BE2C (cell line): Measurements from ENCODE around the gene PLA2G12A.

Source experiments
- DNase-seq: peaks from one replicate; pipeline ENCODE4 v3.0.0-alpha.2; 2020
- H3K27me3 ChIP-seq: fragments of 250-450 bp; sonication (Bioruptor Pico); 2 replicates; pipeline ENCODE4 v1.5.1; 2020; ENCODE audit warnings: mild to moderate bottlenecking
- H3K36me3 ChIP-seq: fragments of 250-450 bp; sonication (Bioruptor Pico); 2 replicates; pipeline ENCODE4 v1.5.1; 2020; ENCODE audit warnings: mild to moderate bottlenecking
- H3K4me1 ChIP-seq: fragments of 250-450 bp; sonication (Bioruptor Pico); 2 replicates; pipeline ENCODE4 v1.5.1; 2020
- H3K4me3 ChIP-seq: 2 replicates; pipeline ENCODE4 v1.5.1; 2011; ENCODE audit warnings: low read depth, low read length
- H3K9me3 ChIP-seq: fragments of 250-450 bp; sonication (Bioruptor Pico); 2 replicates; pipeline ENCODE4 v1.5.1; 2020
- CTCF ChIP-seq: IDR thresholded peaks from 2 replicates; pipeline ENCODE4 v1.5.1; 2012; ENCODE audit warnings: mild to moderate bottlenecking, low read depth, low read length

Gene PLA2G12A

GRCh38 chr4:109754093-109754857 is 24.4 kb upstream of the PLA2G12A start:
- no peaks in the 10 kb centered on the region; the same call in 1 of the 2 replicates for H3K4me1 ChIP-seq
- H3K4me3 ChIP-seq: no peak overlapping the region
- H3K27me3 ChIP-seq: no peaks in the 10 kb centered on the region
- H3K36me3 ChIP-seq: no peaks in the 10 kb centered on the region
- DNase-seq: no peak
- TF ChIP-seq CTCF: no peak
- H3K9me3 ChIP-seq: no peaks in the 10 kb centered on the region

- H3K4me3 ChIP-seq: no peak overlapping the region
These were observed 22.7 kb upstream of the PLA2G12A start for GRCh38 chr4:109752525-109752924.

GRCh38 chr4:109751852-109752251 is 22.0 kb upstream of the PLA2G12A start:
- no peak for TF ChIP-seq CTCF
- DNase-seq: no peak

More at GRCh38 chr4:109752525-109752924, 22.7 kb upstream of the PLA2G12A start:
- Histone ChIP-seq H3K27me3 (no peaks in the 10 kb centered on the region), H3K4me1 (no peaks in the 10 kb centered on the region; the same call in 1 of the 2 replicates), H3K36me3 (no peaks in the 10 kb centered on the region), H3K9me3 (no peaks in the 10 kb centered on the region)
- no peak for TF ChIP-seq CTCF
- DNase-seq: no peak

DNA sequence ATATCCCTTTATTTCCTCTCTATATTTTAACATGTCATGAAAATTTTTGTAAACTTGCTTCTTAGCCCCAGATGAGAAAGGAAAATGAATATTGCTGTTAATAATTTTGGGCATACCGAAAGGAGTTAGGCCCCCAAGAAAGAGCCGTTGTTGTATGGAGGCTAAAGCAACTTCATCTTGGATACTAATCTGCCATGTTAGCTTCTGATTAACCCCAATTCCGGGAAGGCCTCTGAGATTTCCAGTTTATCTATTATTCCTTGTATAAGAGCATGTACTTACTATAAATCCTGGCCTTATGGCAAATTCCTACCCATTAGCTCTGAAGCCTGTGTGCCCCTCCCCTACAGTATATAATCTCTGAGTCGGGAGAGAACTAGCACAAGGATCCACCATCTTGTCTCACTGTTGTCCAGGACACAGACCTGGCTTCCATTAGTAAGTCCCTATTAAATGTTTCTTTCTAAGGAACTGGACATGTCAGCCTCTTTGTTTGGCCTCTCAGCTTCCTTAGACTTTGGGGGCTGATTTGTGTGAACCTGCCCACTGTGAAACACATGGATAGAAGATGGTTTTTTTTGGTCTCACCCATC is 20.9 kb upstream of the PLA2G12A start:
- H3K27me3 ChIP-seq: no peaks in the 10 kb centered on the region
- no peak for DNase-seq
- TF ChIP-seq CTCF: no peak
- no peaks in the 10 kb centered on the region for H3K9me3 ChIP-seq
- no peak overlapping the region for H3K4me3 ChIP-seq
- no peaks in the 10 kb centered on the region; the same call in 1 of the 2 replicates for H3K4me1 ChIP-seq
- no peaks in the 10 kb centered on the region for H3K36me3 ChIP-seq

More at GRCh38 chr4:109751852-109752251, 22.0 kb upstream of the PLA2G12A start:
- no peaks in the 10 kb centered on the region for H3K36me3 ChIP-seq
- no peaks in the 10 kb centered on the region for H3K9me3 ChIP-seq
- H3K4me3 ChIP-seq: no peak overlapping the region
- H3K27me3 ChIP-seq: no peaks in the 10 kb centered on the region
- no peaks in the 10 kb centered on the region; the same call in 1 of the 2 replicates for H3K4me1 ChIP-seq

DNA sequence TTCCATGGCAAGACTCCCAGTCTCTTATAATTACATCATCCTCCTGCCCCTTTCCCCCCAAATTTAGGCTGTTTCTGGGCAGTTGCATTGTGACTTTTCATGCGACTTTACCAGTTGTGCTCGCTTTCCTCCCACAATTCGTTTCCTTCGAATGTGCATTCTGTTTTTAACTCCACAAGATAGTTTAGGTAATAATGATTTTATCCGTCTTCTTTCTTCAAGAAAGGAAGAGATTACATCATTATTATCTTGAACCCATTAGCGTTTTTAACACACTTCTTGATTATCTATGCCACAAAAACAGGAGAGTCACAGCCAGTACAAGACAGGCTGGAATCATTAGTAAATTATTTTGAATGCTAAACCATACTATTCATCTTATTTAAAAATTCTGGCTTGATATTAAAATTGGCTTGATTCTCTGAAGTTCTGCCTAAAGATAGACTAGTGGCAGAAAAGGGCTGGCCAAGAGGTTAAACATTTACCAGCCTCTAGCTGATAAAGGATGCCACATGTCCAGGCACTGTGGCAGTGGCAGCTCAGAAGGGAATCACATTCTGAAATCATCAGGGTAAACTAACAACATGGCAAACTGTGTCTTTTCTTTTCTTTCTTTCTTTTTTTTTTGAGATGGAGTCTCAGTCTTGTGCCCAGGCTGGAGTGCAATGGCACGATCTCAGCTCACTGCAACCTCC is 19.7 kb upstream of the PLA2G12A start:
- Histone ChIP-seq H3K4me1 (no peaks in the 10 kb centered on the region; the same call in 1 of the 2 replicates), H3K36me3 (no peaks in the 10 kb centered on the region)
- no peak for TF ChIP-seq CTCF

More for the DNA sequence above, 19.7 kb upstream of the PLA2G12A start:
- Histone ChIP-seq H3K4me3 (no peak overlapping the region), H3K9me3 (no peaks in the 10 kb centered on the region), H3K27me3 (no peaks in the 10 kb centered on the region; the same call in 1 of the 2 replicates)
- no peak for DNase-seq
